Smooth muscle cell (in vitro differentiated cells): Measurements from ENCODE around the gene GXYLT1. TPM values are rescaled to one million over a fixed set of nuclear protein-coding genes. Genes with fewer than 3 reads are reported as not detected.

ENCODE experiments used
- DNase-seq: peaks from one replicate; lab custom pipeline; 2025; ENCODE audit not compliant: unreplicated experiment; lab: John Stamatoyannopoulos, UW
- H2AFZ ChIP-seq: fragments of 200-600 bp; sonication (generic); 2 replicates; pipeline ENCODE4 v1.6.0; 2016; ENCODE audit warnings: antibody characterized with exemption, low read depth, mild to moderate bottlenecking
- H3F3A ChIP-seq: fragments of 200-600 bp; sonication (generic); 2 replicates; pipeline ENCODE4 v1.6.0; 2017; ENCODE audit warnings: antibody characterized with exemption, low read depth
- H3K27ac ChIP-seq: fragments of 200-600 bp; sonication (generic); 2 replicates; pipeline ENCODE4 v1.5.1; 2016; ENCODE audit warnings: low read depth, mild to moderate bottlenecking
- H3K27me3 ChIP-seq: fragments of 200-600 bp; sonication (generic); 2 replicates; pipeline ENCODE4 v1.6.1; 2016; ENCODE audit warnings: low read depth, mild to moderate bottlenecking
- H3K36me3 ChIP-seq: fragments of 200-600 bp; sonication (generic); 2 replicates; pipeline ENCODE4 v1.5.1; 2016; ENCODE audit warnings: low read depth
- H3K4me1 ChIP-seq: fragments of 200-600 bp; sonication (generic); 2 replicates; pipeline ENCODE4 v1.5.1; 2016; ENCODE audit warnings: low read depth
- H3K4me2 ChIP-seq: fragments of 200-600 bp; sonication (generic); 2 replicates; pipeline ENCODE4 v1.6.0; 2016; ENCODE audit warnings: mild to moderate bottlenecking
- H3K4me3 ChIP-seq: fragments of 200-600 bp; sonication (generic); 2 replicates; pipeline ENCODE4 v1.5.1; 2016; ENCODE audit warnings: mild to moderate bottlenecking
- H3K79me2 ChIP-seq: fragments of 200-600 bp; sonication (generic); 2 replicates; pipeline ENCODE4 v1.6.0; 2016; ENCODE audit warnings: low read depth, mild to moderate bottlenecking
- H3K9ac ChIP-seq: fragments of 200-600 bp; sonication (generic); 2 replicates; pipeline ENCODE4 v1.6.0; 2016; ENCODE audit warnings: low read depth
- H3K9me3 ChIP-seq: fragments of 200-600 bp; sonication (generic); replicated peaks from 2 replicates; pipeline ENCODE4 v1.5.1; 2016; ENCODE audit warnings: low read depth
- H4K20me1 ChIP-seq: fragments of 200-600 bp; sonication (generic); 2 replicates; pipeline ENCODE4 v1.6.0; 2016; ENCODE audit warnings: low read depth
- WGBS: methylation state at CpG from one replicate; pipeline ENCODE4 v1.1.7; 2016; ENCODE audit warnings: low lambda C conversion rate; 5-methylcytosine and 5-hydroxymethylcytosine counted together
- polyA plus RNA-seq: library from polyadenylated mRNA; unstranded; fragments of >200 nt; fragmentation: Nextera tagmentation; extraction: Ambion mirVana; gene quantifications from 2 replicates; pipeline ENCODE4 v1.2.1, GENCODE V29; 2016
- total RNA-seq: library from RNA; depleted of rRNA; stranded (reverse); fragments of >200 nt; gene quantifications from 2 replicates; pipeline ENCODE4 v1.2.3, GENCODE V29; 2014
- TF ChIP-seq, protein P1 (sequence below): fragments of 200-600 bp; sonication (generic); IDR thresholded peaks from 2 replicates; pipeline ENCODE4 v1.5.1; 2017; ENCODE audit warnings: borderline replicate concordance, mild to moderate bottlenecking, antibody characterized with exemption; ENCODE audit not compliant: insufficient read depth, poor library complexity, severe bottlenecking

The GXYLT1 gene, protein sequence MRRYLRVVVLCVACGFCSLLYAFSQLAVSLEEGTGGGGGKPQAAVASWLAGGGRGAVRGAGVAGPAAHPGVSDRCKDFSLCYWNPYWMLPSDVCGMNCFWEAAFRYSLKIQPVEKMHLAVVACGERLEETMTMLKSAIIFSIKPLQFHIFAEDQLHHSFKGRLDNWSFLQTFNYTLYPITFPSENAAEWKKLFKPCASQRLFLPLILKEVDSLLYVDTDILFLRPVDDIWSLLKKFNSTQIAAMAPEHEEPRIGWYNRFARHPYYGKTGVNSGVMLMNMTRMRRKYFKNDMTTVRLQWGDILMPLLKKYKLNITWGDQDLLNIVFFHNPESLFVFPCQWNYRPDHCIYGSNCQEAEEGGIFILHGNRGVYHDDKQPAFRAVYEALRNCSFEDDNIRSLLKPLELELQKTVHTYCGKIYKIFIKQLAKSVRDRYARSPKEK
- total RNA-seq (20.6 and 30.6 TPM in 2 replicates), polyA plus RNA-seq (10.7 and 15.5 TPM in 2 replicates)

DNA sequence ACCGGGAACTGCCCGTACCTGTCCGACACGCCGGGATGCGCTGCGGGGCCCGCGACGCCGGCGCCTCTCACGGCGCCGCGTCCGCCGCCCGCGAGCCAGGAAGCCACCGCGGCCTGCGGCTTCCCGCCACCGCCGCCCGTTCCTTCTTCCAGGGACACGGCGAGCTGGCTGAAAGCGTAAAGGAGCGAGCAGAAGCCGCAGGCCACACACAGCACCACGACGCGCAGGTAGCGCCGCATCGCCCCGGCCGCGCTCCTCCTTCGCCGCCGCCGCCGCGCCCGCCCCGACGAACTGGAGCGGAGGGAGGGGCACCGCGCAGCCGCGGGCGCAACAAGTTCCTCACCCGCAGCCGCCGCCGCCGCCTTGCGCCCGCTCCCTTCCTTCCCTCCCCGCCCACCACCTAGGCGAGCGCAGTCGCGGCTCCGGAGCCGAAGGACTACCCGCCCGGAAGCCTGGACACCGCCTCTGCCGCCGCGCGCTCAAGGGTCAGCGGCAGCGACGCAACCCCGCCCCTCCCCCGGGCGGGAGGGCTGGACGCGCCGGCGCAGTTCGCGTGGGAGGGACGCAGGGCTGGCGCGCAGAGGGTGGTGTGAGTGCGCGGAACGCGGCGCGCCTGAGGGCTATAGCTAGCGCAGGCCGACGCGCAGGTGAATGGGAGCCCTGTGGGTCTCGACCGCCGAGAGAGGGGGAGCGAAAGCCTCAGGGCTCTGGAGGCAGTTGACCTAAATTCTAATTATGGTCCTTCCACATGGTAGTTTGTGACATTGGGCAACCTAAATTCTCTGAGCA is at the start of gene GXYLT1:
GXYLT1 (minus strand) TSS at position 467 of the 789 bp plus-strand sequence; CDS start at position 239, 228 bp downstream.
- peak within 1 kb of the TSS; percentile 76 for H3K4me3 ChIP-seq
- peak; percentile 64 for DNase-seq

DNA sequence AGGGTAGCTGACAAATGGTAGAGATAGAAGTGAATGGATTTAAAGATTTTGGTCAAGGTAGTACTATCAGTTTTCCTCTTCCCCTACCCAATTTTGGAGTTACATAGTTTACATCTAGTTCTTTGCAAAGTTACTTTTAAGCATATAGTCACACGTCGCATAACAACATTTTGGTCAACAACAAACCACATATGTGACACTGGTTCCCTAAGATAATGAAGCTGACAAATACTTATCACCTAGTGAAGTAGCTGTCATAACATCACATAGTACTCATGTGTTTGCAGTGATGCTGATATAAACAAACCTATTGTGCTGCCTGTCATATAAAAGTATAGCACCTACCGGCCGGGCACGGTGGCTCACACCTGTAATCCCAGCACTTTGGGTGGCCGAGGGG is 48.0 kb upstream of the GXYLT1 start:
- no peak overlapping the region for H3K4me2 ChIP-seq
- 99% methylated on average over 6 of the region's 6 CpGs for WGBS

More for the DNA sequence above, at the start of gene GXYLT1:
- Histone ChIP-seq H3K36me3 (no peaks in the 10 kb centered on the region), H2AFZ (peak within 1 kb of the TSS; percentile 79), H3F3A (peaks cover 4% of the 10 kb centered on the region), H3K4me2 (peak within 1 kb of the TSS; percentile 95), H3K4me1 (peaks cover 21% of the 10 kb centered on the region), H3K27ac (peak within 1 kb of the TSS; percentile 14), H3K9me3 (no peaks in the 10 kb centered on the region), H4K20me1 (peaks cover 38% of the 10 kb centered on the region), H3K79me2 (peaks cover 43% of the 10 kb centered on the region), H3K27me3 (no peaks in the 10 kb centered on the region), H3K9ac (peak within 1 kb of the TSS; percentile 65)
- TF ChIP-seq, protein P1, sequence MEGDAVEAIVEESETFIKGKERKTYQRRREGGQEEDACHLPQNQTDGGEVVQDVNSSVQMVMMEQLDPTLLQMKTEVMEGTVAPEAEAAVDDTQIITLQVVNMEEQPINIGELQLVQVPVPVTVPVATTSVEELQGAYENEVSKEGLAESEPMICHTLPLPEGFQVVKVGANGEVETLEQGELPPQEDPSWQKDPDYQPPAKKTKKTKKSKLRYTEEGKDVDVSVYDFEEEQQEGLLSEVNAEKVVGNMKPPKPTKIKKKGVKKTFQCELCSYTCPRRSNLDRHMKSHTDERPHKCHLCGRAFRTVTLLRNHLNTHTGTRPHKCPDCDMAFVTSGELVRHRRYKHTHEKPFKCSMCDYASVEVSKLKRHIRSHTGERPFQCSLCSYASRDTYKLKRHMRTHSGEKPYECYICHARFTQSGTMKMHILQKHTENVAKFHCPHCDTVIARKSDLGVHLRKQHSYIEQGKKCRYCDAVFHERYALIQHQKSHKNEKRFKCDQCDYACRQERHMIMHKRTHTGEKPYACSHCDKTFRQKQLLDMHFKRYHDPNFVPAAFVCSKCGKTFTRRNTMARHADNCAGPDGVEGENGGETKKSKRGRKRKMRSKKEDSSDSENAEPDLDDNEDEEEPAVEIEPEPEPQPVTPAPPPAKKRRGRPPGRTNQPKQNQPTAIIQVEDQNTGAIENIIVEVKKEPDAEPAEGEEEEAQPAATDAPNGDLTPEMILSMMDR = no peak
- WGBS = 8% methylated on average over 67 of the region's 106 CpGs

DNA sequence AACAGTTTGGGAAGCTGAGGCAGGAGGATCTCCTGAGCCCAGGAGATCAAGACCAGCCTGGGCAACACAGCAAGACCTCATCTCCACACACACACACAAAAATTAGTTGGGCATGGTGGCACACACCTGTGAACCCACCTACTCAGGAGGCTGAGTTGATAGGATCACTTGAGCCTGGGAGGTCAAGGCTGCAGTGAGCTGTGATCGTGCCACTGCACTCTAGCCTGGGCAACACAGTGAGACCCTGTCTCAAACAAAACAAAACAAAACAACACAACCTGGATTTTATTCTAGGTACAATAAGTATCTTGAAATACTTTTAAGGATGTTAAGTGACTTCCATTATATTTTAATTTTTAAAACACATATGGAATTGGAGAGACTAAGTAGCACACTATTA is 47.6 kb upstream of the GXYLT1 start:
- Histone ChIP-seq H3K4me3 (no peak overlapping the region), H4K20me1 (peaks cover 30% of the 10 kb centered on the region), H2AFZ (no peak overlapping the region), H3K27ac (no peak overlapping the region), H3K9me3 (no peaks in the 10 kb centered on the region), H3K4me1 (no peaks in the 10 kb centered on the region), H3K36me3 (no peaks in the 10 kb centered on the region), H3K79me2 (no peaks in the 10 kb centered on the region), H3F3A (no peaks in the 10 kb centered on the region), H3K9ac (no peak overlapping the region), H3K27me3 (no peaks in the 10 kb centered on the region), H3K4me2 (no peak overlapping the region)
- TF ChIP-seq, protein P1 = no peak
- DNase-seq = no peak
- WGBS = 96% methylated on average over 1 of the region's 1 CpG

More for the DNA sequence above, 48.0 kb upstream of the GXYLT1 start:
- no peak overlapping the region for H3K4me3 ChIP-seq
- no peak overlapping the region for H2AFZ ChIP-seq
- H3K4me1 ChIP-seq = no peaks in the 10 kb centered on the region
- H3K36me3 ChIP-seq = no peaks in the 10 kb centered on the region
- TF ChIP-seq, protein P1 = no peak
- H3K27ac ChIP-seq = no peak overlapping the region
- no peak overlapping the region for H3K9ac ChIP-seq
- no peak for DNase-seq
- H4K20me1 ChIP-seq = peaks cover 30% of the 10 kb centered on the region
- no peaks in the 10 kb centered on the region for H3F3A ChIP-seq
- no peaks in the 10 kb centered on the region for H3K79me2 ChIP-seq
- H3K27me3 ChIP-seq = no peaks in the 10 kb centered on the region
- no peaks in the 10 kb centered on the region for H3K9me3 ChIP-seq
